Measurements from ENCODE around the gene HNRNPLL. TPM values are rescaled to one million over a fixed set of nuclear protein-coding genes. Genes with fewer than 3 reads are reported as not detected.
"Not testable (repeated sequence)": the region's sequence is repeated elsewhere in the genome, so short reads cannot be mapped to it uniquely, and the experiment has no call there.

Gene HNRNPLL
- total RNA-seq, 1 experiment from 2014 or later, result 73.8 TPM

DNA sequence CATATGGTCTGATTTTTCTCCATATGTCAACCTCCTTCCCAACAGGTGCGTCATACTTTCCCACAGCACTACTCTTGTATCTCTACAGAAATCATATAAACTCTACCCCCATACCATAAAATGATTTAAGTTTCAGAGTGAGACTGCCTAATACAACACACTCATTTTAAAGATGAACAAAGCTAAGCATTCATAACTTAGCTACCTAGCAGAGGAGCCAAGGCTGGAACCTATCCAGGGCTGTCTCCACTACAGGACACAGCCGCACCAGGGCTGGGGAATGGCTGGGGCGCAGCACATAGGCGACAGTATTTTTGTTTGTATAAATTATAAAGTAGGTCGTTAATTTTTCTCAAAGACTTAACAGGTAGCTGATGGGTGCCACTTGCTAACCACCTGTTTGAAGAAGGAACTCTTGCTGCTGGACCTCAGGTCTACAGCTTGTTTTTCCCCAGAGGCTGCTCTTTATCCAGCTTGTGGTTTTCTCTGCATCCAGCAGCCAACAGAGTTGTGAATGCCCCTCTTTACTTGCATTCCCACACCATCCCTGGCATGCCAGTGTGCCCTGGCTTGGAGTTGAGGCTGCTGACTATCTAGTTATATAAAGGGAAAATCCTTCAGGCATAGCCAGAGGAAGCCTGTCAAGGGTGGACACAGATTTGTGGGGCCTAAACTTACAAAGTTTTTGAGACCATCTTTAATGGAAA is 62.0 kb downstream of the HNRNPLL start:
- CTCF ChIA-PET, result no interaction called here
- no peaks in the 10 kb centered on the region for H3K36me3 ChIP-seq (ENCODE audit: insufficient read depth, low read length, poor library complexity, severe bottlenecking)
- POLR2A ChIA-PET (ENCODE audit: low non-redundant PET), result interaction anchor here (0.6 kb wide), 1 partner anchor 211 kb away, joined by 3 read pairs; the partner anchor contains the start of gene SRSF7
- no peak for TF ChIP-seq EZH2 (IDR thresholded peaks at IDR 0.05; ENCODE audit: borderline replicate concordance, low read depth, low read length, poor library complexity, severe bottlenecking)
- TF ChIP-seq, protein P1, sequence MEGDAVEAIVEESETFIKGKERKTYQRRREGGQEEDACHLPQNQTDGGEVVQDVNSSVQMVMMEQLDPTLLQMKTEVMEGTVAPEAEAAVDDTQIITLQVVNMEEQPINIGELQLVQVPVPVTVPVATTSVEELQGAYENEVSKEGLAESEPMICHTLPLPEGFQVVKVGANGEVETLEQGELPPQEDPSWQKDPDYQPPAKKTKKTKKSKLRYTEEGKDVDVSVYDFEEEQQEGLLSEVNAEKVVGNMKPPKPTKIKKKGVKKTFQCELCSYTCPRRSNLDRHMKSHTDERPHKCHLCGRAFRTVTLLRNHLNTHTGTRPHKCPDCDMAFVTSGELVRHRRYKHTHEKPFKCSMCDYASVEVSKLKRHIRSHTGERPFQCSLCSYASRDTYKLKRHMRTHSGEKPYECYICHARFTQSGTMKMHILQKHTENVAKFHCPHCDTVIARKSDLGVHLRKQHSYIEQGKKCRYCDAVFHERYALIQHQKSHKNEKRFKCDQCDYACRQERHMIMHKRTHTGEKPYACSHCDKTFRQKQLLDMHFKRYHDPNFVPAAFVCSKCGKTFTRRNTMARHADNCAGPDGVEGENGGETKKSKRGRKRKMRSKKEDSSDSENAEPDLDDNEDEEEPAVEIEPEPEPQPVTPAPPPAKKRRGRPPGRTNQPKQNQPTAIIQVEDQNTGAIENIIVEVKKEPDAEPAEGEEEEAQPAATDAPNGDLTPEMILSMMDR (conservative IDR thresholded peaks at IDR 0.05; ENCODE audit: low read depth, low read length), result no peak
- H3K9me3 ChIP-seq (ENCODE audit: low read depth, low read length, poor library complexity, severe bottlenecking), result peaks cover 4% of the 10 kb centered on the region
- H3K4me3 ChIP-seq (ENCODE audit: low read depth, low read length, poor library complexity, severe bottlenecking), result no peak overlapping the region
- peak overlapping the region; percentile 57 for H3K27ac ChIP-seq (ENCODE audit: low read depth, low read length, poor library complexity, severe bottlenecking)
- no peak for DNase-seq (ENCODE audit: low spot score)
- no peaks in the 10 kb centered on the region for H3K27me3 ChIP-seq (replicated peaks; ENCODE audit: insufficient read depth, low read depth, low read length, poor library complexity)
- BruUV-seq (replicated peaks), result no TSS peak
- peaks cover 26% of the 10 kb centered on the region for H3K4me1 ChIP-seq (ENCODE audit: insufficient read depth, low read length, poor library complexity, severe bottlenecking)
- intact Hi-C loops (cut with micrococcal nuclease; ENCODE audit: unreplicated experiment), result loop anchor here (5.0 kb wide), 1 partner anchor 62 kb away; the partner anchor contains the start of gene HNRNPLL

DNA sequence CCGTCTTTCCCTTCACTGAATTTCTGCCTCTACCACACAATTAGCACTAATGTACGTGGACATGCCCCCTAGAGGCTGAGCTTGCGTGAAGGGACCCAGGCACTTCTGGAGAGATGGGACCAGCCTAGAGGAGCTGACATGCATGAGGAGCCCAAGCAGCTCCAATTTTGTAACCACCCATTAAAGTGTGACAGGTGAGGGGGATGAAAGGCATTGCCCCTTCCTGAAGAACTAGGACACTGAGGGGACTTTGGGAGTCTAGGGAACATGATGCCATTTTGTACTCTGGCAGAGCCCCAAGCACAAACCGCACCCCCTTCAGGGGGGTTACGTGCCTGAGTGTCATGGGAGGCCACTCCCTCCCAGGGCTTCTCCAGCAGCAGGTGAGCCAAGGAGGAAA is 63.6 kb downstream of the HNRNPLL start:
- CTCF ChIA-PET, result no interaction called here
- no TSS peak for BruUV-seq (replicated peaks)
- POLR2A ChIA-PET (ENCODE audit: low non-redundant PET), result no interaction called here
- Histone ChIP-seq H3K4me1 (ENCODE audit: insufficient read depth, low read length, poor library complexity, severe bottlenecking) (peaks cover 27% of the 10 kb centered on the region), H3K27me3 (replicated peaks; ENCODE audit: insufficient read depth, low read depth, low read length, poor library complexity) (no peaks in the 10 kb centered on the region), H3K4me3 (ENCODE audit: low read depth, low read length, poor library complexity, severe bottlenecking) (no peak overlapping the region), H3K36me3 (ENCODE audit: insufficient read depth, low read length, poor library complexity, severe bottlenecking) (no peaks in the 10 kb centered on the region), H3K9me3 (ENCODE audit: low read depth, low read length, poor library complexity, severe bottlenecking) (no peaks in the 10 kb centered on the region), H3K27ac (ENCODE audit: low read depth, low read length, poor library complexity, severe bottlenecking) (no peak overlapping the region)
- intact Hi-C loops (cut with micrococcal nuclease; ENCODE audit: unreplicated experiment), result no loop called here
- TF ChIP-seq, protein P1 (conservative IDR thresholded peaks at IDR 0.05; ENCODE audit: low read depth, low read length), result peak; percentile 42
- no peak for TF ChIP-seq EZH2 (IDR thresholded peaks at IDR 0.05; ENCODE audit: borderline replicate concordance, low read depth, low read length, poor library complexity, severe bottlenecking)
- peak; percentile 39 for DNase-seq (ENCODE audit: low spot score)

- Histone ChIP-seq H3K4me1 (ENCODE audit: insufficient read depth, low read length, poor library complexity, severe bottlenecking) (peaks cover 27% of the 10 kb centered on the region), H3K9me3 (ENCODE audit: low read depth, low read length, poor library complexity, severe bottlenecking) (no peaks in the 10 kb centered on the region), H3K27ac (ENCODE audit: low read depth, low read length, poor library complexity, severe bottlenecking) (no peak overlapping the region), H3K27me3 (replicated peaks; ENCODE audit: insufficient read depth, low read depth, low read length, poor library complexity) (no peaks in the 10 kb centered on the region), H3K36me3 (ENCODE audit: insufficient read depth, low read length, poor library complexity, severe bottlenecking) (no peaks in the 10 kb centered on the region), H3K4me3 (ENCODE audit: low read depth, low read length, poor library complexity, severe bottlenecking) (no peak overlapping the region)
- DNase-seq (ENCODE audit: low spot score), result no peak
- no peak for TF ChIP-seq EZH2 (IDR thresholded peaks at IDR 0.05; ENCODE audit: borderline replicate concordance, low read depth, low read length, poor library complexity, severe bottlenecking)
- TF ChIP-seq, protein P1 (conservative IDR thresholded peaks at IDR 0.05; ENCODE audit: low read depth, low read length), result no peak
- no TSS peak for BruUV-seq (replicated peaks)
- intact Hi-C loops (cut with micrococcal nuclease; ENCODE audit: unreplicated experiment), result loop anchor here (2.0 kb wide), 2 partner anchors 189 to 297 kb away; no protein-coding TSS in a partner anchor
- ChIA-PET POLR2A (ENCODE audit: low non-redundant PET) (interaction anchor here (0.5 kb wide), 1 partner anchor 213 kb away, joined by 4 read pairs; no protein-coding TSS in a partner anchor), CTCF (no interaction called here)
Measured at GRCh38 chr2:38537937-38538525, 64.7 kb downstream of the HNRNPLL start.

DNA sequence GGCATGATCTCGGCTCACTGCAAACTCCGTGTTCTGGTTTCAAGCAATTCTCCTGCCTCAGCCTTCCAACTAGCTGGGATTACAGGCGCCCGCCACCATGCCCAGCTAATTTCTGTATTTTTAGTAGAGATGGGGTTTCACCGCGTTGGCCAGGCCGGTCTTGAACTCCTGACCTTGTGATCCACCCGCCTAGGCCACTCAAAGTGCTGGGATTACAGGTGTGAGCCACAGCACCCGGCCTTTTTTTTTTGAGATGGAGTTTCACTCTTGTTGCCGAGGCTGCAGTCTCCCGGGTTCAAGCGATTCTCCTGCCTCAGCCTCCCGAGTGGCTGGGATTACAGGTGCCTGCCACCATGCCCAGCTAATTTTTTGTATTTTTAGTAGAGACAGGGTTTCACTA is 65.4 kb downstream of the HNRNPLL start:
- POLR2A ChIA-PET (ENCODE audit: low non-redundant PET), result interaction anchor here (0.5 kb wide), 1 partner anchor 214 kb away, joined by 4 read pairs; no protein-coding TSS in a partner anchor
- CTCF ChIA-PET, result interaction anchor here (0.7 kb wide), 1 partner anchor 24 kb away, joined by 4 read pairs; no protein-coding TSS in a partner anchor
- not testable (repeated sequence) for H3K4me3 ChIP-seq (ENCODE audit: low read depth, low read length, poor library complexity, severe bottlenecking); H3K27me3 ChIP-seq (replicated peaks; ENCODE audit: insufficient read depth, low read depth, low read length, poor library complexity); H3K9me3 ChIP-seq (ENCODE audit: low read depth, low read length, poor library complexity, severe bottlenecking); H3K36me3 ChIP-seq (ENCODE audit: insufficient read depth, low read length, poor library complexity, severe bottlenecking); BruUV-seq (replicated peaks); DNase-seq (ENCODE audit: low spot score); H3K27ac ChIP-seq (ENCODE audit: low read depth, low read length, poor library complexity, severe bottlenecking)
- H3K4me1 ChIP-seq (ENCODE audit: insufficient read depth, low read length, poor library complexity, severe bottlenecking), result peaks cover 23% of the 10 kb centered on the region
- intact Hi-C loops (cut with micrococcal nuclease; ENCODE audit: unreplicated experiment), result loop anchor here (2.0 kb wide), 2 partner anchors 190 to 298 kb away; no protein-coding TSS in a partner anchor
